ENCODE measurements around the gene SLC25A15.

Gene SLC25A15

GRCh38 chr13:40789275-40790153 is at the start of gene SLC25A15:
Gene SLC25A15 (plus strand): TSS chr13:40789611. CDS start chr13:40793227, 3,616 bp downstream.
- in situ Hi-C loops (cut with MboI; ENCODE audit: low sequenced_read_pairs), result no loop called here

GRCh38 chr13:40749327-40749726 is 40.1 kb upstream of the SLC25A15 start:
- in situ Hi-C loops (cut with MboI; ENCODE audit: low sequenced_read_pairs), result no loop called here

- in situ Hi-C loops (cut with MboI; ENCODE audit: low sequenced_read_pairs), result no loop called here
Observed at GRCh38 chr13:40755082-40755700, 34.2 kb upstream of the SLC25A15 start.

DNA sequence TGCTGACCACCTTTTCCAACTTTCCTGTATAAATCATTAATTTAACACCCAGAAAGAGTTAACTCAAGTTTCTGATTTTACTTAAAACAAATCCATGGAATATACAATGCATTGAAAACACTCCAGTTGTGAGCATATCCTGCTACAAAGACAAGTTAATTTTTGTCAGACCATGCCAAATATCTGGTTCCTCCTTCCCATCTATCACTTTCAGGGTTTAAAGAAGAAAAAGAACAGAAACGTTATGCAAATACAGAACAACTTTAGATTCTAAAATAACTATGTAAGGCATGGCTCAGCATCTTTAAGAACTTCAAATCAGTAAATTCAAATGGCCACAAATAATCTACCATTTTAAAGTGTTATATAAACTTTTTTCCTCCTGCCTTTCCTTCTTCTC is 33.4 kb upstream of the SLC25A15 start:
- in situ Hi-C loops (cut with MboI; ENCODE audit: low sequenced_read_pairs), result no loop called here

GRCh38 chr13:40758811-40759210 is 30.6 kb upstream of the SLC25A15 start:
- in situ Hi-C loops (cut with MboI; ENCODE audit: low sequenced_read_pairs), result no loop called here

GRCh38 chr13:40762849-40763248 is 26.6 kb upstream of the SLC25A15 start:
- in situ Hi-C loops (cut with MboI; ENCODE audit: low sequenced_read_pairs), result no loop called here

GRCh38 chr13:40764587-40765403 is 24.6 kb upstream of the SLC25A15 start:
- in situ Hi-C loops (cut with MboI; ENCODE audit: low sequenced_read_pairs), result no loop called here

DNA sequence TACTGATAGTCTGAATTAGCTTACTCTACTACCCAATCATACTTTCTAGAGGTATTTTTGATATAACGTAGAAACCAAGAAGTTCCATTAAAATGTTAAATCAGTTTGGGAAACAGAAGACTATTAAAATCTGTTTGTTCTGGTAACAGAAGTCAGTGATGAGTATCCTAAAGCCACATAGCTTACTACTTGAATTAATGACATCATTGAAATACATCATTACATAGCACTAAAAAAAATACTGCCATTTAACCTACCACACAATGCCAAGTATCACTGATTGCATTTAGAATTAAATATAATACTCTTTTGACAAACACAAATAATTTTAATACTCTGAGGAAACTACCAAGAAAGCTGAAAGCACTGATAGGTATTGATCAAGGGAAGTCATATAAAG is 23.8 kb upstream of the SLC25A15 start:
- in situ Hi-C loops (cut with MboI; ENCODE audit: low sequenced_read_pairs), result no loop called here

DNA sequence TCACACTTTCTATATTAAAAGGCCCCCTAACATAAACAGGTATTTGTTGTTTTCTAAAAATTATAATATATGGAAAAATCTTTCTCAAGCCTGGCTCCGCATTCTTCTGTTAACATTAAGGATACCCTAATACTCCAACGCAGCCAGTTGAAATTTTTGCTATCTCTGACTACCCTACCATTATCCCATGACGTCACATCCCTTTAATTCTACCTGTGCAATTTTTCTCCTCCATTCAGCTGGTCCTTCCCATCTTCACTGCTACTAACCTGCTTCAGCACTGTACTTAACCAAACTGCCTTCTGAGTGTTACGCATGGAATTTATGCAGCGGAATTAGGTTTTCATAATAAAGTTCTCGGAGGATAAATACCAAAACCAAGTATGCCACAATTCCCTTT is 19.4 kb upstream of the SLC25A15 start:
- in situ Hi-C loops (cut with MboI; ENCODE audit: low sequenced_read_pairs), result no loop called here

DNA sequence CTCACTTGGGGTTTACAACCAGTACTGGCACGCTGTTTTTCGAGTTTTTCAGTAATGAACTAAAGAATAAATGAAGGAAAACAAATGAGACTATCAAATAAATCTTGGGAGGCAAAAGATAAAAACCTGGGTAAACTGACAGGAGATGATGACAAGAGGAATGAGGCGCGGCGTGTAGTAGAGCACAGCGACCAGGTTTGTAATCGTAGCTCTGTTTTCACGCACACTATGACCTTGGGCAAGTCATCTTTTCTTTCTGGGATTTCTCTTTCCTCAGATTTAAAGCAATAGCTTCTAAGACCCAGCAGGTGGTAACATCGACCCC is 18.8 kb upstream of the SLC25A15 start:
- in situ Hi-C loops (cut with MboI; ENCODE audit: low sequenced_read_pairs), result no loop called here

DNA sequence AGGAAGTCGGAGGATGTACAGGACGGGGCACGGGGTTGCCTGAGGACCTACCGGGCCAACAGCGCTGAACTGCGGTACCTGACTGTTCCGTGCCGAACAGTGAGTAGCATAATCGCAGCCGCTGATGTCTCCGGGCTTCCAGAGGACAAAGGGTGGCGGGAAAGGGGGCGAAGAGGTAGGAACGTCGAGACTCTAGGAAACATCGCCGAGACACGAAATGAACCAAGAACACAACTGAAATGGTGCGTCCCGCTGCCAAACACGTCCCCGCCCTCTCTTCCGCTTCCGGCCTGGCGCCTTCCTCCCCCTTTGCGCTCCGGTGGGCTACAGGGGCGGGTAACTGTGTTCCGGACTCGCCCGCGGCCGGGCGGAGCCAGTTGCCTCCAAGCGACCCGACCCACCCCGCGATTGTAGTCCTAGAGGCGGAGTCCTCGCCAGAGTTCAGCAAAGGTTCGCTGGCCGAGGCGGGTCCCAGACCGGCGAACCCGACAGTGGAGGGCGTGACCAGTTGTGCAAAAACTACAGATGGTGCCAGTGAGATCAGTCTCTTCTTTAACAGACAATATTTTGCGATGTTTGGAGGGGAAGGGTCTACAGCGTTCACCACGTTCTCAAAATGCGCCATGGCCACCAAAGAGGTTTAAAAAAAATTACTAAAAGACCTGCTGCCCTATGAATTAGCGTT is 18.3 kb upstream of the SLC25A15 start, which contains the start of gene MRPS31:
Gene MRPS31, minus strand, starts transcription at position 257 of the 685 bp plus-strand sequence. Its CDS starts 54 bp downstream, at position 203.
- in situ Hi-C loops (cut with MboI; ENCODE audit: low sequenced_read_pairs), result no loop called here

DNA sequence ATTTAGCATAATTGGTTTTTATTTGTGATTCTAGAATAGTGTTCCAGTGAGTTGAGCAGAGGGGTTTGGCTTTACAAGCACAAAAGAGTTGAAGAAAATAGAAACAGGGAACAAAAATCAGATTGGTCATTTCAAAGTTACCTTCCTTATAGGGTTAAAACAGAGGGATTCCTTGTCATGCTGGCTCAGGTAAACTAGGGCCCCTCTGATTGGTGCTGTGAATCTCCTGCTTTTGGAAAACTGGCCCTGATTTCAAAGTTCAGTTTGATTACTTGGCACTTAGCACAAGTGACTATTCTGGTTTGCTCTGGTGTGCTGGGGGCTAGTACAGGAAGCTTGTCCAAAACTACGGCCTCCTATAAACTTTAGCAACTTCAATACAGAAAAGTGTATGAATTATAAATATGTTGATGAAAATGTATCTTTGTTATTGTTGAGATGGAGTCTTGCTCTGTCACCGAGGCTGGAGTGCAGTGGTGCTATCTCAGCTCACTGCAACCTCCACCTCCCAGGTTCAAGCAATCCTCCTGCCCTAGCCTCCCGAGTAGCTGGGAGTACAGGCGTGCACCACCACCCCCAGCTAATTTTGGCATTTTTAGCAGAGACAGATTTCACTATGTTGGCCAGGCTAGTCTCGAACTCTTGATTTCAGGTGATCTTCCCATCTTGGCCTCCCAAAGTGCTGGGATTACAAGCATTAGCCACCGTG is 16.5 kb upstream of the SLC25A15 start:
- in situ Hi-C loops (cut with MboI; ENCODE audit: low sequenced_read_pairs), result no loop called here

DNA sequence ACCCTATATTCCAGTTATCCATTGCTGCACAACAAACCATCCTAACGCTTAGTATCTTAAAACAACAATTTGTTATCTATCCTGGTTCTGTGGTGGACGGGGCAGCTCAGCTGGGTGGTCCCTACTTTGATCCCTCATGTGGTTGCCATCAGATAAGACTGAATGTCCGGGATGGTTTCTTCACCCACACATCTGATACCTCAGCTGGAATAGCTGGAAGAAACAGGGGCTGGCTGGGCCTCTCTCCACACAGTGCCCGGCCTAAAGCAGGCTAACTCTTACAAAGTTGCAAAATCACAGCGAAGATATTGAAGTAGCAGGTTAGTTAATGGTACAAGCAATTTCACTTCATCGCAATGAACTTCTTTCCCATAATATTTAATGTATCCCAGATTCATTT is 14.7 kb upstream of the SLC25A15 start:
- in situ Hi-C loops (cut with MboI; ENCODE audit: low sequenced_read_pairs), result no loop called here

DNA sequence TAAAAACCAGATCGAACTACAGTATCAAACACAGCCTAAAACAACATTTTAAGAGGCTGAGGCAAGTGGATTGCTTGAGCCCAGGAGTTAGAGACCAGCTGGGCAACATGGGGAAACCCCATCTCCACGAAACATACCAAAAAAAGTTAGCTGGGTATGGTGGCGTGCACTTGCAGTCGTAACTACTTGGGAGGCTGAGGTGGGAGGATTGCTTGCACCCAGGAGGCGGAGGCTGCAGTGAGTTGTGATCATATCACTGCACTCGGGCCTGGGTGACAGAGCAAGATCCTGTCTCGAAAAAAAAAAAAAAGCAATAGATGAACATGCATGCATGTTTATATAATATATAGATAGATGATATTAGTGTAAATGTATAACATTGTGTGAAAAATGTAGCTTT is 13.2 kb upstream of the SLC25A15 start:
- in situ Hi-C loops (cut with MboI; ENCODE audit: low sequenced_read_pairs), result no loop called here

DNA sequence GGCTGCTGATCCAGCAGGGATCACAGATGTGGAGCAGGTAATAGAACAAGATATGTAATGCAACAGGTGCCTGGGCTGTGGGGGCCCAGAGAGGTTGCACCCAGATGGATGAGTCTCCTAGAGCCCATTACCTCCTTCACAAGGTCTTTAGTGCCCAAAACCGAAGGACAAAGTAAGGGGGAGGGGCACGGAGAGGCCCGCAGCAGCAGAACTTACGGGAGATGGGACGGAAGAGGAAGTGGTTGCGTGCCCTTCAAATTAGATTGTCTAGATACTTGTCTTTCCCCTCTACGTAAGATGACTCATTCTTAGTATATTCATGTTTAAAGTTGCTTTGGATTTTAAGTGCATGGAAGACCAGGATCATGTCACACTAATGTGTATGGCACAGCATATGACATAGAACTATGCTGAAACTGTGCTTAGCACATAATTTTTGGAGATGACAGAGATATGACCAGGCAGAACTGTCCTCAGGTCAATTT is 12.7 kb upstream of the SLC25A15 start:
- in situ Hi-C loops (cut with MboI; ENCODE audit: low sequenced_read_pairs), result no loop called here

GRCh38 chr13:40777166-40777808 is 12.1 kb upstream of the SLC25A15 start:
- in situ Hi-C loops (cut with MboI; ENCODE audit: low sequenced_read_pairs), result no loop called here

GRCh38 chr13:40777809-40778175 is 11.6 kb upstream of the SLC25A15 start:
- in situ Hi-C loops (cut with MboI; ENCODE audit: low sequenced_read_pairs), result no loop called here

- in situ Hi-C loops (cut with MboI; ENCODE audit: low sequenced_read_pairs), result no loop called here
Observed at GRCh38 chr13:40779049-40779448, 10.4 kb upstream of the SLC25A15 start.

DNA sequence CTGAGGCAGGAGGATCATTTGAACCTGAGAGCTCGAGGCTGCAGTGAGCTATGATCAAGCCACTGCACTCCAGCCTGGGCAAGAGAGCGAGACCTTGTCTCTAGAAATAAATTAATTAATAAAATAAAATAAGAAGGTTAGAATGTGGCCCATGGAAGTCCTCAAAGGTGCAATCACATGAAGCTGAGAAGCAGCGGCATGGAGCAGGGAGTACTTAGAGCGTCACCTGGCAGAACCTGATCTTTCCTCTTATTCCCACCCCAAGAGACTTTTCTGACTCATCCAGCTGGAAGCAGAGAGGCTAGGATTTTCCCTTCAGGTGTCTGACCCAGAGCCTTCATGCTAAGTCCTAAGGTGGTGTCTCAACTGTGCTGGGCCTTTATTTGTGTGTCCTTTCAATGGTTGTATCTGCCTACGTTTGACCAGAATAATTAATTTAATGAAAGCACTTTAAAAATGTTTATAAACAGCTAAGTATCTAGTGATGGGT is 9.6 kb upstream of the SLC25A15 start:
- in situ Hi-C loops (cut with MboI; ENCODE audit: low sequenced_read_pairs), result no loop called here

All from HL-60/S4 treated with retinoic acid at 250 ng/mL for 4 days and 3 days (cell line).